GM12864 (cell line): ENCODE data around the gene NLE1.
"Not testable (repeated sequence)": the region's sequence is repeated elsewhere in the genome, so short reads cannot be mapped to it uniquely, and the experiment has no call there.

Experiments
- DNase-seq: peaks from one replicate; pipeline ENCODE4 v3.0.0-alpha.2; 2011; ENCODE audit warnings: low read depth
- H3K4me3 ChIP-seq: 2 replicates; pipeline ENCODE4 v1.5.1; 2011; ENCODE audit warnings: mild to moderate bottlenecking, low read depth, low read length, control low read depth
- CTCF ChIP-seq: IDR thresholded peaks from 2 replicates; pipeline ENCODE4 v1.5.1; 2011; ENCODE audit warnings: low read depth, mild to moderate bottlenecking, moderate library complexity, low read length, control low read depth, inconsistent platforms; ENCODE audit errors: missing control alignments

Gene NLE1

GRCh38 chr17:35129154-35129972 lies 12.7 kb downstream of the NLE1 start:
- no peak for DNase-seq
- no peak for TF ChIP-seq CTCF
- no peak overlapping the region for H3K4me3 ChIP-seq

GRCh38 chr17:35127751-35128514 lies 14.2 kb downstream of the NLE1 start:
- no peak for DNase-seq
- no peak for TF ChIP-seq CTCF
- H3K4me3 ChIP-seq, result no peak overlapping the region

DNA sequence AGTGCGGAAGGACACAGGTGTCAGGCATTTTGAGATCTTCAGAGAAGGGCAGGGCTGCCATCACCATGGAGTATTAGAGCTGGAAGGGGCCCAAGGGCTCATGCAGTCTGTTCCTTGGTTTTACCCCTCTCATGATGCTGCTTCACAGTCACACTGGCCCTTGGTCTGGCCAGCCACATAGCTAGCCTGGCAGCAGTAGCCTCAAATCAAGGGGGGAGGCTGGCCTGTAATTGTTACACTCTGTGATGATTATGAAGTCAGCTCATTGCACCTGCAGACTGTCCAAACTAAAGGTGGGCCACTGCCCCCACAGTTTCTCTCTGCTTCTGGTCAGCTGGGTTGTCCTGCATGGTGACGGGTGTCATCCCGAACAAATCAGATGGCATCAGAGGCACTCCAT lies 20.8 kb downstream of the NLE1 start, which contains the start of gene FNDC8:
Gene FNDC8 (plus strand): TSS at position 301 of the 400 bp plus-strand sequence. CDS start 79 bp downstream, at position 380.
- TF ChIP-seq CTCF, result no peak
- no peak within 1 kb of the TSS for H3K4me3 ChIP-seq
- no peak for DNase-seq

DNA sequence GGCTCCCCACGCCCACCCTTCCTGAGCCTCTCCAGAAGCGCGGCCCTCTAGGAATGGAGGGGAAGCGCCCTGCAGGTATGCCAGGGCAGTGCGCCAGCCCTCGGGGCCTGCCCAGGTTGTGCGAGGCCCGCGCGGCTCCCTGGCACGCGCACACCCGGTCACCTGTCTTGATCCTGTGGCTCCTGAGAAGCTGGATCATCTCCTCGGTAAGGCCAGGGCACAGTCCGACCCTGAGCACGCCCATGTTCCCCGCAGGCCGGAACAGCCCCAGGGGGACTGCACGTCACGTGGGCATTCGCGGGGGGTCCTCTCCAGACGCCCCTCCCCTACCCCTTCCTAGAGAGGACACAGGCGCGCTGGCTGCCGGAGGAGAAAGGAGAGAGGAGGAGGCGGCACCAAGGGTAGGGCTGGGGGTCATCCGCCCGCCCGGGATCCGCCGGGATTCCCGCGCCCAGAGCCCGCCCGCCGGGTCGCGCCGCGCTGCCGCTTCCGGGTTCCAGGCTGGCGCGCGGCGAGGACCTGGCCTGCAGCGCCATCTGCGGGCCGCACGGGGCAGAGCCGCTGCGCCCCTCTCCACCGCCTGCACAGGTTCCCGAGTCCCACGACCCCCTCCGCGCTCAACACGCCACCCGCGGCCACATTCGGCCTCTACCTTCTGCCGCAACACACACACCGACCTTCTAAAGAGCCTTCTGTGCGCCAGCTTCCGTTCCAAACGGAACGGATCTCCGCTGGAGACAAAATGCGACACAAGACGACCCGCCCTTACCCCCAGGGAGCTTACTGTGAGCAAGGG lies 22.5 kb downstream of the NLE1 start, which contains the start of gene RAD51D:
Gene RAD51D (minus strand): TSS at position 491 of the 796 bp plus-strand sequence. CDS start 247 bp downstream, at position 244.
- DNase-seq, result no peak
- TF ChIP-seq CTCF, result peak; percentile 84
- H3K4me3 ChIP-seq, result peak within 1 kb of the TSS; percentile 97

DNA sequence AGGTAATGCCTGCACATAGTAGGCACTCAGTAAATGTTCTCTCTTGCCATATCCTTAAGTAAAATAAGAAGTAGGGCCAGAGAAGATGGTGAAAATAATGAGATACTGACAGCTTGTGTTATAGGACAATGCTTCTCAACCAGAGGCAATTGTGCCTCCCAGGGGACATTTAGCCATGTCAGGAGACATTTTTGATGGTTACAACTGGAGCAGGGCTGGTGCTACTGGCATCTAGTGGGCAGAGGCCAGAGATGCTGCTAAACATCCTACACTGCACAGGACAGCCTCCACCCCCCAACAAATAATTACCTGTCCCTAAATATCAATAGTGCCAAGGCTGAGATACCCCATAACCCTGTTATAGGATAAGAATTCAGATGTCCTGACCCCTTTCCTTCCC lies 24.1 kb downstream of the NLE1 start:
- peak; percentile 59 for TF ChIP-seq CTCF
- no peak for DNase-seq
- H3K4me3 ChIP-seq, result peak overlapping the region; percentile 97; the same call in 1 of the 2 replicates

DNA sequence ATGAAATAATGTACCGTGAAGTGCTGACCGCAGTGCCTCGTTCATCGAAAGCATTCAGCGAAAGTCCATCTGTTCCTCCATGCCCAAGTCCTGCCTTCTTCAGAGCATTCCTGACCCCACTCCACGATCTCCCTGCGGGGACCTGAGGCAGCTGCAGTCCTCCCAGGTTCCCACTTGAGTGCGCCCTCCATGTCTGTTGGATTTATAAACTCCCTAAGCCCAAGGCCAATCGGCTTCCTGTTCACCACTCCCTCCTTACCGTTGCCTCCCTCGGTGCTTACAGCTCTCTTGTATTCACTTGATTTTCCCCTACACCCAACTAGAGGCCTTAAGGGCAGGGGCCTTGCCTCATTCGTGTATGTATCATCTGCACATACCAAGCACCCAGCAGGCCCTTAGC lies 25.3 kb downstream of the NLE1 start:
- H3K4me3 ChIP-seq, result no peak overlapping the region
- no peak for DNase-seq
- TF ChIP-seq CTCF, result no peak

GRCh38 chr17:35110791-35111190 lies 31.3 kb downstream of the NLE1 start:
- not testable (repeated sequence) for H3K4me3 ChIP-seq, DNase-seq
